Vagina (tissue), 2 donors: ENCODE measurements around the gene SLC6A7.

Experiments
- POLR2A ChIP-seq, 2 donors: fragments of 450-650 bp; IDR thresholded peaks; one replicate each; pipeline ENCODE4 v1.6.1; 2017; ENCODE audit warnings: antibody characterized with exemption in 2 of 2, mild to moderate bottlenecking in 2 of 2, moderate library complexity in 2 of 2
- TF ChIP-seq, protein P1 (sequence below), 3 experiments: fragments of 450-650 bp in 2 of 3; fragments of 200-600 bp in 1 of 3; sonication (generic) in 1 of 3; IDR thresholded peaks; one replicate each; pipeline ENCODE4 v1.5.1; 2017 to 2019; ENCODE audit warnings: antibody characterized with exemption in 3 of 3, mild to moderate bottlenecking in 2 of 3, moderate library complexity in 2 of 3

DNA sequence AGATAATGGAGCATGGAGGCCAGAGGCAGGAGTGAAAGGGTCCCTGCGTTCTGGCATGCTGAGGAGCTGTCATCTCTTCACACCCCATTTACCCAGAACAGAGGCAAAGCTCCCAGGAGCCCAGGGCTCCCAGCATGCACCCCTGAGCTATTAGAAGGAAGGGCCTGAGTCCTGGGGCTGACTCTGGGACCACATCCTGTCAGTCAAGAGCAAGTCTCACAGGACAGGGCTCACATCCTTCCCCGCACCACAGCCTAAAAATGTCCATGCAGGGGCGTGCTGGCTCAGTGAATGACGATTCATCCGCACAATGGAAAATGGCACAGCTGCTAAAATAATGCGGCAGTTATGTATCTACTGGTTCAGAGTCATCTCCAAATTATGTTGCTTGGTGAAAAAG is 68.3 kb downstream of the SLC6A7 start:
- TF ChIP-seq, protein P1, sequence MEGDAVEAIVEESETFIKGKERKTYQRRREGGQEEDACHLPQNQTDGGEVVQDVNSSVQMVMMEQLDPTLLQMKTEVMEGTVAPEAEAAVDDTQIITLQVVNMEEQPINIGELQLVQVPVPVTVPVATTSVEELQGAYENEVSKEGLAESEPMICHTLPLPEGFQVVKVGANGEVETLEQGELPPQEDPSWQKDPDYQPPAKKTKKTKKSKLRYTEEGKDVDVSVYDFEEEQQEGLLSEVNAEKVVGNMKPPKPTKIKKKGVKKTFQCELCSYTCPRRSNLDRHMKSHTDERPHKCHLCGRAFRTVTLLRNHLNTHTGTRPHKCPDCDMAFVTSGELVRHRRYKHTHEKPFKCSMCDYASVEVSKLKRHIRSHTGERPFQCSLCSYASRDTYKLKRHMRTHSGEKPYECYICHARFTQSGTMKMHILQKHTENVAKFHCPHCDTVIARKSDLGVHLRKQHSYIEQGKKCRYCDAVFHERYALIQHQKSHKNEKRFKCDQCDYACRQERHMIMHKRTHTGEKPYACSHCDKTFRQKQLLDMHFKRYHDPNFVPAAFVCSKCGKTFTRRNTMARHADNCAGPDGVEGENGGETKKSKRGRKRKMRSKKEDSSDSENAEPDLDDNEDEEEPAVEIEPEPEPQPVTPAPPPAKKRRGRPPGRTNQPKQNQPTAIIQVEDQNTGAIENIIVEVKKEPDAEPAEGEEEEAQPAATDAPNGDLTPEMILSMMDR (IDR thresholded peaks at IDR 0.05), result no peak
- TF ChIP-seq POLR2A (IDR thresholded peaks at IDR 0.05), result no peak
